OCI-LY3 (cell line): ENCODE results near the gene MAN2A1.

Experiments used
- EZH2phosphoT487 ChIP-seq: fragments of 200-600 bp; shearing (Covaris generic); IDR thresholded peaks from 2 replicates; pipeline ENCODE4 v1.6.1; 2018; ENCODE audit warnings: antibody characterized with exemption, mixed run types, low read depth
- TF ChIP-seq, protein P1 (sequence below): fragments of 200-600, 300-600 bp; sonication (generic); IDR thresholded peaks from 2 replicates; pipeline ENCODE4 v1.5.1; 2014; ENCODE audit warnings: antibody characterized with exemption, low read length, low read depth

DNA sequence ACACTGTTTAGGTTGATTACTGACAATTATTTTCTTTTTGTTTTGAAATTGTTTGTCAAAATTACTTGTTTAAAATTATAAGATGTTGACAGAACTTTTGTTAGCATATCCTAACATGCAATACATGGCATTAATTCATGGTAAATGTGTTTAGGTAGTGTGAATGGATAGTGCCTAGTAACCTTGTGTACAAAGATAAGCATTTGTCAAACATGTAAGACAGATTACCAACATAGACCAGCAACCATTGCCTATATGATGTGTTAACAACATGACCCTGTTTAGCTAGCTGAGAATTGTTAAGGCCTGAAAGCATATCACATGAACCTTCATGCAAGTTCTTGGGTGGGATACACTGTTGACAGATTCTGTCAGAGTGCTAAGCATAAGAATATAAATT, 13.4 kb downstream of the MAN2A1 start:
- TF ChIP-seq, protein P1, sequence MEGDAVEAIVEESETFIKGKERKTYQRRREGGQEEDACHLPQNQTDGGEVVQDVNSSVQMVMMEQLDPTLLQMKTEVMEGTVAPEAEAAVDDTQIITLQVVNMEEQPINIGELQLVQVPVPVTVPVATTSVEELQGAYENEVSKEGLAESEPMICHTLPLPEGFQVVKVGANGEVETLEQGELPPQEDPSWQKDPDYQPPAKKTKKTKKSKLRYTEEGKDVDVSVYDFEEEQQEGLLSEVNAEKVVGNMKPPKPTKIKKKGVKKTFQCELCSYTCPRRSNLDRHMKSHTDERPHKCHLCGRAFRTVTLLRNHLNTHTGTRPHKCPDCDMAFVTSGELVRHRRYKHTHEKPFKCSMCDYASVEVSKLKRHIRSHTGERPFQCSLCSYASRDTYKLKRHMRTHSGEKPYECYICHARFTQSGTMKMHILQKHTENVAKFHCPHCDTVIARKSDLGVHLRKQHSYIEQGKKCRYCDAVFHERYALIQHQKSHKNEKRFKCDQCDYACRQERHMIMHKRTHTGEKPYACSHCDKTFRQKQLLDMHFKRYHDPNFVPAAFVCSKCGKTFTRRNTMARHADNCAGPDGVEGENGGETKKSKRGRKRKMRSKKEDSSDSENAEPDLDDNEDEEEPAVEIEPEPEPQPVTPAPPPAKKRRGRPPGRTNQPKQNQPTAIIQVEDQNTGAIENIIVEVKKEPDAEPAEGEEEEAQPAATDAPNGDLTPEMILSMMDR: no peak
- TF ChIP-seq EZH2phosphoT487: no peak
